Stomach (tissue), 19 donors: ENCODE measurements around the gene FIS1. TPM values are rescaled to one million over a fixed set of nuclear protein-coding genes. Genes with fewer than 3 reads are reported as not detected.
"Not testable (repeated sequence)": the region's sequence is repeated elsewhere in the genome, so short reads cannot be mapped to it uniquely, and the experiment has no call there.

ENCODE experiments used
- DNase-seq, 2 donors: peaks; one replicate each; pipeline versions ENCODE4 v3.0.0 to v3.0.0-alpha.2; 2013 to 2019
- H3K27ac ChIP-seq, 5 donors: fragments of 200-600 bp in 4 of 5; sonication (generic) in 4 of 5; one replicate each; pipeline ENCODE4 v1.5.1; 2013 to 2019; ENCODE audit warnings: mild to moderate bottlenecking in 1 of 5, moderate library complexity in 1 of 5
- H3K27me3 ChIP-seq, 3 donors: fragments of 200-600 bp; sonication (generic); one replicate each; pipeline ENCODE4 v1.5.1; 2017 to 2019; ENCODE audit warnings: mixed run types in 1 of 3
- H3K36me3 ChIP-seq, 4 donors: fragments of 200-600 bp; sonication (generic); 1 replicate in 3 of 4; 2 replicates in 1 of 4; pipeline ENCODE4 v1.5.1; 2016 to 2019
- H3K4me1 ChIP-seq, 4 donors: fragments of 200-600 bp; sonication (generic); one replicate each; pipeline ENCODE4 v1.5.1; 2016 to 2019
- H3K4me3 ChIP-seq, 4 donors: fragments of 200-600 bp; sonication (generic) in 3 of 4; one replicate each; pipeline ENCODE4 v1.5.1; 2016 to 2019; ENCODE audit warnings: mild to moderate bottlenecking in 1 of 4
- H3K9me3 ChIP-seq, 4 donors: fragments of 200-600 bp; sonication (generic); one replicate each; pipeline ENCODE4 v1.5.1; 2016 to 2019
- CTCF ChIP-seq, 7 experiments: fragments of 450-650 bp in 4 of 7; fragments of 200-600 bp in 3 of 7; sonication (generic) in 3 of 7; IDR thresholded peaks; one replicate each; pipeline ENCODE4 v1.5.1; 2016 to 2019; ENCODE audit warnings: antibody characterized with exemption in 7 of 7, control low read depth in 2 of 7, mild to moderate bottlenecking in 1 of 7
- EP300 ChIP-seq: sonication (generic); formaldehyde crosslinking; IDR thresholded peaks from one replicate; pipeline ENCODE4 v1.6.1; 2017; ENCODE audit warnings: antibody characterized with exemption
- POLR2A ChIP-seq, 4 donors: fragments of 450-650 bp; IDR thresholded peaks; one replicate each; pipeline ENCODE4 v1.6.1; 2016; ENCODE audit warnings: antibody characterized with exemption in 4 of 4, control low read depth in 2 of 4, mild to moderate bottlenecking in 1 of 4, moderate library complexity in 1 of 4
- POLR2AphosphoS5 ChIP-seq, 3 donors: sonication (generic); formaldehyde crosslinking; IDR thresholded peaks; one replicate each; pipeline ENCODE4 v1.6.1; 2016; ENCODE audit warnings: antibody characterized with exemption in 3 of 3
- WGBS, 5 donors: extraction: QIAGEN DNeasy Blood & Tissue Kit in 3 of 5; methylation state at CpG; one replicate each; pipeline versions ENCODE4 v1.1.5 to v1.1.7; 2013 to 2018; 5-methylcytosine and 5-hydroxymethylcytosine counted together
- intact Hi-C: fragments of 100-400 bp; cut with DNase I; formaldehyde crosslinking; loops from one replicate; pipeline ENCODE4 v1.15.1; 2023; ENCODE audit warnings: low total_unique reads
- long read RNA-seq, 10 donors: transcript quantifications; one replicate each; lab custom pipeline, GENCODE V29; 2026
- polyA plus RNA-seq, 3 donors: library from polyadenylated mRNA; stranded (reverse); fragments of 200-250 nt; gene quantifications; one replicate each; pipeline ENCODE4 v1.2.3, GENCODE V29; 2013
- total RNA-seq, 5 donors: library from RNA; depleted of rRNA; stranded (reverse); fragments of >200 nt; gene quantifications; one replicate each; pipeline versions ENCODE4 v1.1.0 to v1.2.3, GENCODE V29; 2014 to 2016
- donor health status: healthy with polysubstance abuse.
- donor health status: Bipolar disorder and iron deficiency.
- donor health status: healthy.

FIS1 gene
- total RNA-seq = 100 to 1,000 TPM in 4 of 5 donors, 10 to 100 TPM in 1; 72.4 to 245 (median 192) TPM
- polyA plus RNA-seq = 100 to 1,000 TPM; 193 to 329 (median 284) TPM
- long read RNA-seq, donor 1, transcript FIS1-201 (5 exons, 734 nt) = major isoform, 23 of 27 reads
- long read RNA-seq, donor 1, partial matches to known transcripts = 0 of 27 reads
- long read RNA-seq, donor 1, other reads (novel, unspliced or antisense) = 0 of 27 reads
- long read RNA-seq, donor 2, transcript FIS1-201 (5 exons, 734 nt) = major isoform, 51 of 53 reads
- long read RNA-seq, donor 2, partial matches to known transcripts = 0 of 53 reads
- long read RNA-seq, donor 2, other reads (novel, unspliced or antisense) = 0 of 53 reads
- long read RNA-seq, donor 3, transcript FIS1-201 (5 exons, 734 nt) = major isoform, 41 of 51 reads
- long read RNA-seq, donor 3, partial matches to known transcripts = 5 of 51 reads
- long read RNA-seq, donor 3, other reads (novel, unspliced or antisense) = 0 of 51 reads
- long read RNA-seq, donor 4, partial matches to known transcripts = 0 of 4 reads
- long read RNA-seq, donor 4, other reads (novel, unspliced or antisense) = 0 of 4 reads
- long read RNA-seq, donor 5, transcript FIS1-201 (5 exons, 734 nt) = major isoform, 60 of 67 reads
- long read RNA-seq, donor 5, partial matches to known transcripts = 0 of 67 reads
- long read RNA-seq, donor 5, other reads (novel, unspliced or antisense) = 0 of 67 reads
- long read RNA-seq, donor 6, transcript FIS1-201 (5 exons, 734 nt) = major isoform, 137 of 177 reads
- long read RNA-seq, donor 6, transcript FIS1-204 (4 exons, 745 nt) = minor isoform, 8 of 177 reads
- long read RNA-seq, donor 6, partial matches to known transcripts = 20 of 177 reads
- long read RNA-seq, donor 6, other reads (novel, unspliced or antisense) = 8 of 177 reads
- long read RNA-seq, donor 7, transcript FIS1-201 (5 exons, 734 nt) = major isoform, 70 of 77 reads
- long read RNA-seq, donor 7, partial matches to known transcripts = 5 of 77 reads
- long read RNA-seq, donor 7, other reads (novel, unspliced or antisense) = 0 of 77 reads
- long read RNA-seq, donor 8, transcript FIS1-201 (5 exons, 734 nt) = major isoform, 59 of 62 reads
- long read RNA-seq, donor 8, partial matches to known transcripts = 0 of 62 reads
- long read RNA-seq, donor 8, other reads (novel, unspliced or antisense) = 0 of 62 reads
- long read RNA-seq, donor 9, transcript FIS1-201 (5 exons, 734 nt) = major isoform, 51 of 53 reads
- long read RNA-seq, donor 9, partial matches to known transcripts = 0 of 53 reads
- long read RNA-seq, donor 9, other reads (novel, unspliced or antisense) = 0 of 53 reads
- long read RNA-seq, donor 10, transcript FIS1-201 (5 exons, 734 nt) = major isoform, 30 of 30 reads
- long read RNA-seq, donor 10, partial matches to known transcripts = 0 of 30 reads
- long read RNA-seq, donor 10, other reads (novel, unspliced or antisense) = 0 of 30 reads

- 0 to 1% (median 0%) methylated on average over 19 to 45 of the region's 45 CpGs for WGBS, 5 donors
- intact Hi-C loops = no loop called here
- Histone ChIP-seq H3K9me3 (no peaks in the 10 kb centered on the region), H3K27me3 (no peaks in the 10 kb centered on the region), H3K36me3 (peaks cover 10 to 47% (median 38%) of the 10 kb centered on the region in 4 donors), H3K4me3 (peak within 1 kb of the TSS; percentile 74 to 94 (median 81)), H3K27ac (peak within 1 kb of the TSS; percentile 87 to 97 (median 95)), H3K4me1 (peaks cover 17 to 70% (median 57%) of the 10 kb centered on the region in 4 donors)
- TF ChIP-seq EP300 (no peak), POLR2A (IDR thresholded peaks at IDR 0.05) (peak in 1 of 4 donors; percentile 71), POLR2AphosphoS5 (IDR thresholded peaks at IDR 0.05) (peak; percentile 61 to 96 (median 91)), CTCF (IDR thresholded peaks at IDR 0.05) (peak in 5 of 7 experiments; percentile 85 to 94 (median 91))
- peak; percentile 96 to 98 for DNase-seq
Observed at GRCh38 chr7:101244375-101245146, at the start of gene FIS1. TSS of gene FIS1 (minus strand) at chr7:101245081. CDS start at chr7:101245004, 77 bp downstream.

- TF ChIP-seq POLR2A (IDR thresholded peaks at IDR 0.05) (no peak), CTCF (IDR thresholded peaks at IDR 0.05) (no peak), EP300 (no peak), POLR2AphosphoS5 (IDR thresholded peaks at IDR 0.05) (no peak)
- H3K4me3 ChIP-seq = no peak overlapping the region
- no peak overlapping the region for H3K27ac ChIP-seq
- no peaks in the 10 kb centered on the region for H3K36me3 ChIP-seq
- no peaks in the 10 kb centered on the region for H3K9me3 ChIP-seq
- no peak for DNase-seq
- peaks cover 0 to 2% (median under 1%) of the 10 kb centered on the region in 4 donors for H3K4me1 ChIP-seq
- intact Hi-C loops = no loop called here
- peaks cover 0 to 100% (median 37%) of the 10 kb centered on the region in 3 donors for H3K27me3 ChIP-seq
- 38 to 49% (median 48%) methylated on average over 12 of the region's 12 CpGs for WGBS, 5 donors
Observed at GRCh38 chr7:101294039-101294831, 49.4 kb upstream of the FIS1 start.

- intact Hi-C loops, H3K36me3 ChIP-seq, H3K27ac ChIP-seq, H3K4me1 ChIP-seq, DNase-seq, H3K4me3 ChIP-seq, H3K9me3 ChIP-seq: not testable (repeated sequence)
- H3K27me3 ChIP-seq = peaks cover 0 to 94% (median 28%) of the 10 kb centered on the region in 3 donors
- whole genome bisulfite sequencing, 5 donors = 45 to 58% (median 51%) methylated on average over 16 of the region's 16 CpGs
Observed at GRCh38 chr7:101293069-101294021, 48.5 kb upstream of the FIS1 start.

GRCh38 chr7:101292566-101292965 is 47.7 kb upstream of the FIS1 start:
- H3K9me3 ChIP-seq, H3K4me1 ChIP-seq, intact Hi-C loops, H3K27ac ChIP-seq, DNase-seq, H3K4me3 ChIP-seq, H3K36me3 ChIP-seq: not testable (repeated sequence)
- H3K27me3 ChIP-seq = peaks cover 0 to 86% (median 22%) of the 10 kb centered on the region in 3 donors
- 68 to 77% (median 69%) methylated on average over 5 of the region's 5 CpGs for WGBS, 5 donors
